GM12878 (cell line): ENCODE data around the gene CDK5RAP1.

Source experiments
- CREM ChIP-seq: IDR thresholded peaks from 2 replicates; pipeline ENCODE4 v1.6.1; 2014; ENCODE audit warnings: antibody characterized with exemption, low read depth
- FOXM1 ChIP-seq: IDR thresholded peaks from 2 replicates; pipeline ENCODE4 v1.6.1; 2012; ENCODE audit warnings: low read depth, mild to moderate bottlenecking, inconsistent platforms, low read length, moderate library complexity
- KDM1A ChIP-seq: fragments of 200-600 bp; sonication (generic); IDR thresholded peaks from 2 replicates; pipeline ENCODE4 v1.6.1; 2016; ENCODE audit warnings: borderline replicate concordance
- MYC ChIP-seq: IDR thresholded peaks from 2 replicates; pipeline ENCODE4 v1.6.1; 2011; ENCODE audit warnings: mild to moderate bottlenecking, low read length, moderate library complexity, inconsistent platforms; ENCODE audit not compliant: insufficient read depth, insufficient replicate concordance, insufficient read length, severe bottlenecking
- NRF1 ChIP-seq: conservative IDR thresholded peaks from 2 replicates; pipeline ENCODE4 v1.6.1; 2011; ENCODE audit warnings: mild to moderate bottlenecking, low read depth, low read length, improper control_type of control experiment
- POLR2A ChIP-seq: IDR thresholded peaks from 2 replicates; pipeline ENCODE4 v1.6.1; 2011; ENCODE audit warnings: low read depth, mild to moderate bottlenecking, low read length
- SREBF2 ChIP-seq: IDR thresholded peaks from 2 replicates; pipeline ENCODE4 v1.6.1; 2012; ENCODE audit warnings: mild to moderate bottlenecking, low read length
- TF ChIP-seq, protein P1 (sequence below): IDR thresholded peaks from 2 replicates; pipeline ENCODE4 v1.6.1; 2011; ENCODE audit warnings: mild to moderate bottlenecking, low read depth, low read length, moderate library complexity; ENCODE audit not compliant: insufficient replicate concordance

DNA sequence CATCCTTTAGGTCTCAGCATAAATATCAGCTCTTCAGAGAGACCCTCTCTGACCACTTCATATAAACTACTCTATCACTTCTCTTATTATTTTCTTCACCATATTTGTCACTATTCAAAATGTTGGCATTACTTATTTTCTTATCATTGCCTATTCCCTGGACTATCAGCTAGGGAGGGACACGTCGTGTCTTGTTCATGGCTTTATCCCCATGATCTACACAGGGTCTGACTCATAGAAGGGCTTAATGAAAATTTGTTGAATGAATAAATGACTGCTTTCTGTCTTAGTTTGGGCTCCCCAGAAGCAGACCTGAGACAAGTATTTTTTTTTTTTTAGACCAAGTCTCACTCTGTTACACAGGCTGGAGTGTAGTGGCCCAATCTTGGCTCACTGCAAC is 3.0 kb upstream of the CDK5RAP1 start:
- no peak for TF ChIP-seq FOXM1
- TF ChIP-seq NRF1: no peak
- TF ChIP-seq, protein P1, sequence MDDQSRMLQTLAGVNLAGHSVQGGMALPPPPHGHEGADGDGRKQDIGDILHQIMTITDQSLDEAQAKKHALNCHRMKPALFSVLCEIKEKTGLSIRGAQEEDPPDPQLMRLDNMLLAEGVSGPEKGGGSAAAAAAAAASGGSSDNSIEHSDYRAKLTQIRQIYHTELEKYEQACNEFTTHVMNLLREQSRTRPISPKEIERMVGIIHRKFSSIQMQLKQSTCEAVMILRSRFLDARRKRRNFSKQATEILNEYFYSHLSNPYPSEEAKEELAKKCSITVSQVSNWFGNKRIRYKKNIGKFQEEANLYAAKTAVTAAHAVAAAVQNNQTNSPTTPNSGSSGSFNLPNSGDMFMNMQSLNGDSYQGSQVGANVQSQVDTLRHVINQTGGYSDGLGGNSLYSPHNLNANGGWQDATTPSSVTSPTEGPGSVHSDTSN: no peak
- no peak for TF ChIP-seq MYC
- no peak for TF ChIP-seq POLR2A
- TF ChIP-seq KDM1A: no peak
- no peak for TF ChIP-seq CREM
- TF ChIP-seq SREBF2: no peak
